Gastroesophageal sphincter (tissue), 3 donors: ENCODE data around the gene GATA5.

Experiments used
- CTCF ChIP-seq, 4 experiments: fragments of 200-600 bp in 2 of 4; fragments of 450-650 bp in 2 of 4; sonication (generic) in 1 of 4; IDR thresholded peaks; one replicate each; pipeline ENCODE4 v1.5.1; 2017 to 2019; ENCODE audit warnings: antibody characterized with exemption in 4 of 4, mild to moderate bottlenecking in 2 of 4, moderate library complexity in 2 of 4
- POLR2A ChIP-seq, 2 donors: fragments of 450-650 bp; IDR thresholded peaks; one replicate each; pipeline ENCODE4 v1.6.1; 2017; ENCODE audit warnings: antibody characterized with exemption in 2 of 2, mild to moderate bottlenecking in 2 of 2, moderate library complexity in 1 of 2

- TF ChIP-seq CTCF (IDR thresholded peaks at IDR 0.05) (no peak), POLR2A (IDR thresholded peaks at IDR 0.05) (no peak)
These were observed 60.3 kb downstream of the GATA5 start for GRCh38 chr20:62415354-62416111.
